ENCODE data around the gene PTMS.

GRCh38 chr12:6816598-6816997 lies 50.4 kb downstream of the PTMS start:
- no peak for TF ChIP-seq CTCF (IDR thresholded peaks at IDR 0.05)
- TF ChIP-seq ZFX (IDR thresholded peaks at IDR 0.05; ENCODE audit: borderline replicate concordance): no peak

Data from 22Rv1 (cell line).